ENCODE results near the gene ADRB2. TPM values are rescaled to one million over a fixed set of nuclear protein-coding genes. Genes with fewer than 3 reads are reported as not detected.
"Not testable (repeated sequence)": the region's sequence is repeated elsewhere in the genome, so short reads cannot be mapped to it uniquely, and the experiment has no call there.

The ADRB2 gene
- total and polyA plus RNA-seq, 11 donors, result 1.8 to 8.3 (median 5.2) TPM

- H3K27me3 ChIP-seq, result no peaks in the 10 kb centered on the region
- ATAC-seq, result no peak
- H3K36me3 ChIP-seq, result no peaks in the 10 kb centered on the region
- intact Hi-C loops (cut with DNase I), result no loop called here
- no peak for DNase-seq
- H3K27ac ChIP-seq, result no peak overlapping the region
- H3K4me3 ChIP-seq, result no peak overlapping the region
- no peak for TF ChIP-seq CTCF (IDR thresholded peaks at IDR 0.05)
- WGBS, 4 donors, result 84 to 100% (median 96%) methylated on average over 1 of the region's 1 CpG
- H3K9me3 ChIP-seq, result no peaks in the 10 kb centered on the region
- H3K4me1 ChIP-seq, result peaks cover 0 to 4% (median 0%) of the 10 kb centered on the region in 12 donors
Observed at GRCh38 chr5:148798786-148799185, 27.6 kb upstream of the ADRB2 start.

DNA sequence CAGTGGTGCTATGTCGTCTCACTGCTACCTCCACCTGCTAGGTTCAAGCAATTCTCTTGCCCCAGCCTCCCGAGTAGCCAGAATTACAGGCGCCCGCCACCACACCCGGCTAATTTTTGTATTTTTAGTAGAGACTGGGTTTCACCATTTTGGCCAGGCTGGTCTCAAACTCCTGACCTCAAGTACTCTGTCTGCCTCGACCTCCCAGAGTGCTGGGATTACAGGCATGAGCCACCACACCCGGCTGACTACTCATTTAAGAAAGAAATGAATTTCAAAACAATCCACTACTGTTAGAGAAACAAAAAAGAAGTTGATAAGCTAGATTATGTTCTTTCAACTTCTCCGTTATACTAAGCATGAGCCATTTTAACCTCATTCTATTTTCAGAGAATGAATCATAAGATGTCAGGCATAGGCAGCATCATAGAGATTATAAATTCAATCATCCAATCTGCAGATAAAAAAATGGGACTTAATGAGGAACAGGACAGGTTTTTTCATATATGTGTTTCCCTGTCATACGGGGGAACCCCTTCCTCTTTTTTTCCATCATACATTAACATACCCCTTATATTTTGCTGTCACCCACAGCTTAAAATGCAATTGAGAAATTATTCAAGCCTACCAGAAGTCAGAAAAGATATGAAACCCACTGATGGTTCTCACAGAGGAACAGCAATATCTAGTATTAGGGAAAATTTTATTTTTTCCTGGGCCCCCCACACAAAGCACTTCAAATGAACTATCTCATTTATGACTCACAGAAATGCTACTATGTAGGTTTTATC is 26.5 kb upstream of the ADRB2 start:
- WGBS, 4 donors, result 82 to 86% (median 84%) methylated on average over 9 of the region's 9 CpGs
- Histone ChIP-seq H3K4me3 (no peak overlapping the region), H3K4me1 (peaks cover 0 to 13% (median under 1%) of the 10 kb centered on the region in 12 donors), H3K36me3 (no peaks in the 10 kb centered on the region), H3K27ac (no peak overlapping the region), H3K9me3 (no peaks in the 10 kb centered on the region), H3K27me3 (no peaks in the 10 kb centered on the region)
- intact Hi-C loops (cut with DNase I), result no loop called here
- ATAC-seq, result no peak
- no peak for DNase-seq
- no peak for TF ChIP-seq CTCF (IDR thresholded peaks at IDR 0.05)
- TF ChIP-seq POLR2A (IDR thresholded peaks at IDR 0.05), result no peak

GRCh38 chr5:148801682-148802276 is 24.6 kb upstream of the ADRB2 start:
- intact Hi-C loops (cut with DNase I), result no loop called here
- H3K4me1 ChIP-seq, result peaks cover 0 to 31% (median 12%) of the 10 kb centered on the region in 12 donors
- no peaks in the 10 kb centered on the region for H3K9me3 ChIP-seq
- H3K36me3 ChIP-seq, result no peaks in the 10 kb centered on the region
- no peak for DNase-seq
- no peaks in the 10 kb centered on the region for H3K27me3 ChIP-seq
- no peak for TF ChIP-seq CTCF (IDR thresholded peaks at IDR 0.05)
- TF ChIP-seq POLR2A (IDR thresholded peaks at IDR 0.05), result no peak
- no peak overlapping the region for H3K27ac ChIP-seq
- no peak for ATAC-seq
- H3K4me3 ChIP-seq, result no peak overlapping the region
- WGBS, 4 donors, result 88 to 90% (median 89%) methylated on average over 4 of the region's 4 CpGs

DNA sequence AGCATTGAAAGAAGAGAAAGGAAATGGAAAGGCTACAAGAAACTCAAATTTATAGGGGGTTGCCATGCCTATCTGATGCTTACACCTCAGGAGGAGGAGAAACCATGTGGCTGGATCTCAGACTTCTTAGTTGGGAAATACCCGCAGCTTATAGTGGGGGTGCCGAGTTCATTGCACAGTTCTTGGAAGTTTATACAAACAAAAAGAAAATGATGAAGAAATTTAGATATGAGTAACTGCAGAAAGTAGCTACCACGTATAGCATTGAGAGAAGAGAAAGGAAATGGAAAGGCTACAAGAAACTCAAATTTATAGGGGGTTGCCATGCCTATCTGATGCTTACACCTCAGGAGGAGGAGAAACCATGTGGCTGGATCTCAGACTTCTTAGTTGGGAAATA is 23.0 kb upstream of the ADRB2 start:
- H3K4me3 ChIP-seq; ATAC-seq; DNase-seq; H3K27ac ChIP-seq; H3K36me3 ChIP-seq; H3K27me3 ChIP-seq; H3K9me3 ChIP-seq; intact Hi-C loops (cut with DNase I): not testable (repeated sequence)
- 87 to 92% (median 91%) methylated on average over 3 of the region's 3 CpGs for WGBS, 4 donors
- H3K4me1 ChIP-seq, result peaks cover 0 to 48% (median 17%) of the 10 kb centered on the region in 12 donors

Data from heart left ventricle (tissue), 16 donors.